Lower leg skin (tissue), 4 donors: Measurements from ENCODE around the gene SLC26A3. TPM values are rescaled to one million over a fixed set of nuclear protein-coding genes. Genes with fewer than 3 reads are reported as not detected.

Experiments used
- DNase-seq, 2 donors: peaks; one replicate each; pipeline ENCODE4 v3.0.0-alpha.2; 2019; ENCODE audit warnings: low spot score in 2 of 2
- H3K4me3 ChIP-seq: fragments of 200-600 bp; sonication (generic); 2 replicates; pipeline ENCODE4 v1.5.1; 2017; ENCODE audit warnings: mild to moderate bottlenecking, low read depth; ENCODE audit not compliant: poor library complexity, severe bottlenecking
- POLR2A ChIP-seq, 2 donors: fragments of 450-650 bp; IDR thresholded peaks; one replicate each; pipeline ENCODE4 v1.6.1; 2016 to 2017; ENCODE audit warnings: antibody characterized with exemption in 2 of 2, mild to moderate bottlenecking in 1 of 2, moderate library complexity in 1 of 2
- WGBS, 2 donors: methylation state at CpG; one replicate each; pipeline ENCODE4 v1.1.5; 2018; 5-methylcytosine and 5-hydroxymethylcytosine counted together
- intact Hi-C: fragments of 100-400 bp; cut with DNase I; formaldehyde crosslinking; loops from one replicate; pipeline ENCODE4 v1.15.0; 2023; ENCODE audit warnings: low total_unique reads
- total RNA-seq, 4 donors: library from RNA; depleted of rRNA; stranded (reverse); fragments of >200 nt; gene quantifications; one replicate each; pipeline ENCODE4 v1.1.0, GENCODE V29; 2016
- TF ChIP-seq, protein P1 (sequence below), 3 donors: fragments of 450-650 bp; IDR thresholded peaks; one replicate each; pipeline ENCODE4 v1.5.1; 2016; ENCODE audit warnings: antibody characterized with exemption in 3 of 3, mild to moderate bottlenecking in 3 of 3, moderate library complexity in 2 of 3

SLC26A3 gene
- total RNA-seq, 4 donors from 2014 or later = 0.13 TPM; not detected in 3

DNA sequence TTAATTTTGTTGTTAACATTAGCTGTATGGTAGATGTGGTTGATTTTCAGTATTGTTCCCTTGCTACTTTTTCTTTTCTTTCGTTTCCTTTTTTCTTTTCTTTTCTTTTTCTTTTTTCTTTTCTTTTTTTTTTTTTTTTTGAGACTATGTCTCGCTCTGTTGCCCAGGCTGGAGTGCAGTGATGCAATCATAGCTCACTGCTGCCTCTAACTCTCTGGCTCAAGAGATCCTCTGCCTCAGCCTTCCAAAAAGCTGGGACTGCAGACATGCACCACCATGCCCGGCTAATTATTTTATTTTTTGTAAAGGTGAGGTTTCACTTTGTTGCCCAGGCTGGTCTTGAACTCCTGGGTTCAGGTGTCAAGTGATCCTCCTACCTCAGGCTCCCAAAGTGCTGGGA lies 14.4 kb downstream of the SLC26A3 start:
- H3K4me3 ChIP-seq = no peak overlapping the region
- 43 to 69% methylated on average over 3 of the region's 3 CpGs for WGBS, 2 donors
- TF ChIP-seq, protein P1, sequence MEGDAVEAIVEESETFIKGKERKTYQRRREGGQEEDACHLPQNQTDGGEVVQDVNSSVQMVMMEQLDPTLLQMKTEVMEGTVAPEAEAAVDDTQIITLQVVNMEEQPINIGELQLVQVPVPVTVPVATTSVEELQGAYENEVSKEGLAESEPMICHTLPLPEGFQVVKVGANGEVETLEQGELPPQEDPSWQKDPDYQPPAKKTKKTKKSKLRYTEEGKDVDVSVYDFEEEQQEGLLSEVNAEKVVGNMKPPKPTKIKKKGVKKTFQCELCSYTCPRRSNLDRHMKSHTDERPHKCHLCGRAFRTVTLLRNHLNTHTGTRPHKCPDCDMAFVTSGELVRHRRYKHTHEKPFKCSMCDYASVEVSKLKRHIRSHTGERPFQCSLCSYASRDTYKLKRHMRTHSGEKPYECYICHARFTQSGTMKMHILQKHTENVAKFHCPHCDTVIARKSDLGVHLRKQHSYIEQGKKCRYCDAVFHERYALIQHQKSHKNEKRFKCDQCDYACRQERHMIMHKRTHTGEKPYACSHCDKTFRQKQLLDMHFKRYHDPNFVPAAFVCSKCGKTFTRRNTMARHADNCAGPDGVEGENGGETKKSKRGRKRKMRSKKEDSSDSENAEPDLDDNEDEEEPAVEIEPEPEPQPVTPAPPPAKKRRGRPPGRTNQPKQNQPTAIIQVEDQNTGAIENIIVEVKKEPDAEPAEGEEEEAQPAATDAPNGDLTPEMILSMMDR (IDR thresholded peaks at IDR 0.05) = no peak
- TF ChIP-seq POLR2A (IDR thresholded peaks at IDR 0.05) = no peak
- intact Hi-C loops = no loop called here
- DNase-seq = no peak

GRCh38 chr7:107788216-107788615 lies 14.8 kb downstream of the SLC26A3 start:
- DNase-seq = no peak
- 78 to 85% methylated on average over 1 of the region's 1 CpG for WGBS, 2 donors
- TF ChIP-seq, protein P1 (IDR thresholded peaks at IDR 0.05) = no peak
- no peak for TF ChIP-seq POLR2A (IDR thresholded peaks at IDR 0.05)
- intact Hi-C loops = no loop called here
- no peak overlapping the region for H3K4me3 ChIP-seq

DNA sequence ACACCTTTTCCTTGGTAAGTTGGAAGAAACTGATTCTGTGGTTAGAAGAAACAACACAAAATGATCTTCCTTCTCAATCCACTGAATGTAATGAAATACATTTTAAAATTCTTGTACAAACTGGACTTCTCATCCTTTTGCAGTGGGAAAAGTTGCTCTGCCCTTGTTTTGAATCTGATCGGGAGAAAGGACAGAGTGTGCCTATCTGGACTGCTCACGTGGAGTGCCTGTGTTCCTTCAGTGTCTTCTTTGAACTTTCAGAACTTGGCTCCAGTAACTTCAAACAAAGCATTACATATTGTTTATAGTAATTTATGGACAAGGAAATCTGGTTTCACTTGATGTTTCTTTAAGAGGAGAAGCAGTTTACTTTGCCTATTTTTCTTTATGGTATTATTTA lies 17.1 kb downstream of the SLC26A3 start:
- DNase-seq = no peak
- TF ChIP-seq POLR2A (IDR thresholded peaks at IDR 0.05) = no peak
- TF ChIP-seq, protein P1 (IDR thresholded peaks at IDR 0.05) = no peak
- intact Hi-C loops = no loop called here
- H3K4me3 ChIP-seq = no peak overlapping the region
- 13 to 31% methylated on average over 2 of the region's 2 CpGs for WGBS, 2 donors

- WGBS, 2 donors = 81 to 86% methylated on average over 2 of the region's 2 CpGs
- DNase-seq = no peak
- intact Hi-C loops = no loop called here
- H3K4me3 ChIP-seq = no peak overlapping the region
- TF ChIP-seq, protein P1 (IDR thresholded peaks at IDR 0.05) = no peak
- TF ChIP-seq POLR2A (IDR thresholded peaks at IDR 0.05) = no peak
These were observed 17.9 kb downstream of the SLC26A3 start for GRCh38 chr7:107785170-107785569.

DNA sequence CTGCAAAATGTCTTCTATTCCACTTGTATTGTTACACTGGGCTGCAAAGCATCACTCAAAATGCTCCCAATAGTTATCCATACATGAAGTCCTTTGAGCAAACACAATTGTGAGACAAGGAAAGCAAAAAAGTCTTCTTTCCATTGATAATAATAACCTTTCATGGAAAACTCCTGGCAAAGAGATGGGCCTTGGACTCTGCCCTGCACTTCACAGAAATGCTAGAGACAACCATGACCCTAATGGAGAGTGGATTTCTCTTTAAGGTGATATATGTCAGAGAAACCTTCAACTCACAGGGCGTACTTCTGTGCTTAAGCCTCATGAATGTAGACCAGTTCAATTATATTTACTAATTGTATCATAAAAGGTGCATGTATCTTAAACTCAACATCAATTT lies 19.4 kb downstream of the SLC26A3 start:
- 80 to 97% methylated on average over 1 of the region's 1 CpG for WGBS, 2 donors
- no peak for DNase-seq
- TF ChIP-seq POLR2A (IDR thresholded peaks at IDR 0.05) = no peak
- TF ChIP-seq, protein P1 (IDR thresholded peaks at IDR 0.05) = no peak
- intact Hi-C loops = no loop called here
- H3K4me3 ChIP-seq = no peak overlapping the region

DNA sequence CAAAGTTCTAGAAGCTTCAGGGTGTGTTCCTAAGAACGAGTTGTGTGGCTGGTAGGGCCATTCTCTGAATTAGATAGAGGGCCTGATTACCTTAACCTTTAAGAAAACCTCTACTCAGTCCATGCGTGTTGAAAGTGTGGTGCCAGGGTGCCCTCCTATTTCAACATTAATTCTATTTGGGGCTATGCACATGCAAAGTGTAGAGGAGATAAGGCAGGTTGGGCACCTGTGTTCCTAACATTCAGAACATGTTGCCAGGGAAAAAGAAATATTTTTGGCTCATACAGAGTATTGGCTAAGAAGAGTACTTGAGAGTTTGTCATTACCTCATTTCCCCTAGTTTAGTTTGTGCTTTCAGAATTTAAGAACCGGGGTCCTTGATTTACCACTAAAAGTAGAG lies 20.6 kb downstream of the SLC26A3 start:
- TF ChIP-seq POLR2A (IDR thresholded peaks at IDR 0.05) = no peak
- TF ChIP-seq, protein P1 (IDR thresholded peaks at IDR 0.05) = no peak
- intact Hi-C loops = no loop called here
- 53 to 55% methylated on average over 3 of the region's 3 CpGs for WGBS, 2 donors
- no peak overlapping the region for H3K4me3 ChIP-seq
- no peak for DNase-seq
